ENCODE data around the gene BCLAF3.

GRCh38 chrX:19954335-19955096 is 36.3 kb downstream of the BCLAF3 start:
- TF ChIP-seq IRF1 (CRISPR knock-in tag; IDR thresholded peaks at IDR 0.05; ENCODE audit: borderline replicate concordance): no peak
- TF ChIP-seq NBN (IDR thresholded peaks at IDR 0.05; ENCODE audit: low read depth): no peak
- TF ChIP-seq CBX3 (IDR thresholded peaks at IDR 0.05; ENCODE audit: borderline replicate concordance in 1 of 2, low read length in 2 of 2): no peak
- no peak for TF ChIP-seq BCLAF1 (IDR thresholded peaks at IDR 0.05; ENCODE audit: borderline replicate concordance in 1 of 2, control insufficient read depth in 1 of 2, low read depth in 2 of 2, low read length in 1 of 2)
- no peak for TF ChIP-seq GTF2F1 (IDR thresholded peaks at IDR 0.05; ENCODE audit: low read depth, low read length)
- TF ChIP-seq POLR2AphosphoS5 (IDR thresholded peaks at IDR 0.05; ENCODE audit: control insufficient read depth, insufficient read depth, low read depth, low read length): no peak

Measured in K562 (cell line).